Measurements from ENCODE around the gene TAB2.

Gene TAB2

DNA sequence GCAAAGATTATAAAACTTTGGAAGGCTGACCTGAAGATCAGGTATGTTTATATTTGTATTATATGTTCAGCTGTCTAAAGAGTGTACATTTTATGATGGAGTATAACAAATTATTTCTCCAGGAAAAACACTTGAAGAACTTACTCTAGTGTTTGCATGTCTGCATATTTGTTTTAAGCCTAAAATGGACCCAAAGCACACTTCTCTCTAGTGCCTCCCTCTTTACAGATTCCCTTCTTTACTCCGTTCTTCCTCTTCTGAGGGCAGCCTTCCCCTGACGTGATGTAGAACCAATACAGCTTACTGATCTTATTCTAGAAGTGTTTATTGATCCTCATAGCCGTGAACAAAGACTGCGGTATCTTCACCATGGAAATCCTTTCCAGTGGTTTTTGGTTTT is 96.5 kb downstream of the TAB2 start:
- no peak for DNase-seq (ENCODE audit: low read depth in 2 of 2)

GRCh38 chr6:149414821-149415220 is 97.3 kb downstream of the TAB2 start:
- no peak for DNase-seq (ENCODE audit: low read depth in 2 of 2)

DNA sequence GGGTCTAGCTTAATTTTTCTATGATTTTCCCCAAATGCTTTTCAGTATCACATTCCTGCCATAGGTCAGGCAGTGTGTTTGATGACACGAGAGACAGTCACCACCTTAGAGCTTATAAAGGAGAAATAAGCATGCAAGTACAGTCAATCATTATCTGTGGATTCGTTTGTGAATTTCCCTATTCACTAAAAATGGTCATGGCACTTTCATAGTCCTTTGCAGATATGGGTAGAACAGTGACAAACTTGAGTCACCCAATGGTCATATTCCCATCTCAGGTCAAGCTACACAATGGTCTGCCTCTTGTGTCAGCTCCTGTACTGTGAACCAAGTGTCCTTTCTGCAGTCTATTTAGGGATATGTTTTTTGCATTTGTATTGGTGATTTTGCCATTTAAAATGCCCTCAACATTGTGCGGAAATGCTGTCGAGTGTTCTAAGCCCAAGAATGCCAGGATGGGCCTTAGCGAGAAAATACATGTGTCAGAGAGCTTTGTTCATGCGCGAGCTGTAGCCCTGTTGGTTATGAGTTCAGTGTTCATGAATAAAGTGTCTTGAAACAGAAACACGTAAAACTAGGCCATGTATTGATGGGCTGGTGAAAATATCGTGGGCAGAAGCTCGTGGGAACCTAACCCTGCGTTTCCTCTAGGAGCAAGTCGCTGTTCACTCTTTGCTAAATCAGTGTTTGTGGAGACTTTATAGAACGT is 102.3 kb downstream of the TAB2 start:
- no peak for DNase-seq (ENCODE audit: low read depth in 2 of 2)

- DNase-seq (ENCODE audit: low read depth in 2 of 2) = no peak
Observed at GRCh38 chr6:149421132-149421531, 103.6 kb downstream of the TAB2 start.

- DNase-seq (ENCODE audit: low read depth in 2 of 2) = no peak
Observed at GRCh38 chr6:149422581-149422980, 105.1 kb downstream of the TAB2 start.

GRCh38 chr6:149423964-149424440 is 106.5 kb downstream of the TAB2 start:
- no peak for DNase-seq (ENCODE audit: low read depth in 2 of 2)

- no peak for DNase-seq (ENCODE audit: low read depth in 2 of 2)
Observed at GRCh38 chr6:149425224-149425623, 107.7 kb downstream of the TAB2 start.

- no peak for DNase-seq (ENCODE audit: low read depth in 2 of 2)
Observed at GRCh38 chr6:149425754-149426153, 108.2 kb downstream of the TAB2 start.

- no peak for DNase-seq (ENCODE audit: low read depth in 2 of 2)
Observed at GRCh38 chr6:149428606-149429005, 111.1 kb downstream of the TAB2 start.

GRCh38 chr6:149429427-149430360 is 112.2 kb downstream of the TAB2 start:
- no peak for DNase-seq (ENCODE audit: low read depth in 2 of 2)

DNA sequence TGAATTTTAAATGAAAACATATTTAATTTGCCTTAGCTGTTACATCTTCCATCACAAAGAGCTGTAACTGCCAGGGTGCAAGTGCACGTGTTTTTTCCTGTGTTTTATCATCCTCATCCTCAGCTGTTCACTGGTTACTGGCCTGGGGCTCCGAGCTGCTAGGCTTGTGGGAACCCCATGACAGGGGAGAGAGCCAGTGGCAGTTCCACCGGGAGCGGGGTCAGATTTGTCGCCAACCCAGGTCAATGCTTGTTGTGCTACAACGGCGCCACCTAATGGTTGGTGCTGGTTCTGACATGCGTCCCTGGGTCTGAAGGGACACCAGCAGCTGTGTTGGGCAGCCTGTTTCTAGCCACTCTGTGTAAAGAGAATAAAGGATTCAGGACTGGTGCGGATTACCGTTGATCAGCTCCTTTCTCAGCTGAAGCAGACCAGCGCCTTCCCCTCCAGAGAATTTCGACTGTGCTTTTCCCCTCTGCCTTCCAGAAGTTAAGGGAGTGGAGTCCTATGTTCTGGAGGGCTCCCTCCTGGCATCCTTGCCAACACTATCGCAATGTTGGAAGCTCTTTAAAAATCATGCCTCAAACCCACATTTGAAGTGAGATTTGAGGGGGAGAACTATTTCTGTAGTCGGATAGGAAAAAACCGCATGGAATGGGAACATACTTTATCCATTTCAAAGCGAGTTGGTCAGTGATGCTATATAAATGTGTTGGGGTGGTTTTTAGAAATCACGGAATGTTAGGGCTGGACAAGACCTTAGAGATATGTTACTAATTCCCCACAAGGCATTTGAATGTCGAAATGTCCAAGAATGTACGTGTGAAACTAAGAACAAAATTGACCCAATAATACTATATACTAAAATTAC is 114.6 kb downstream of the TAB2 start:
- peak; percentile 78 to 80 for DNase-seq (ENCODE audit: low read depth in 2 of 2)

DNA sequence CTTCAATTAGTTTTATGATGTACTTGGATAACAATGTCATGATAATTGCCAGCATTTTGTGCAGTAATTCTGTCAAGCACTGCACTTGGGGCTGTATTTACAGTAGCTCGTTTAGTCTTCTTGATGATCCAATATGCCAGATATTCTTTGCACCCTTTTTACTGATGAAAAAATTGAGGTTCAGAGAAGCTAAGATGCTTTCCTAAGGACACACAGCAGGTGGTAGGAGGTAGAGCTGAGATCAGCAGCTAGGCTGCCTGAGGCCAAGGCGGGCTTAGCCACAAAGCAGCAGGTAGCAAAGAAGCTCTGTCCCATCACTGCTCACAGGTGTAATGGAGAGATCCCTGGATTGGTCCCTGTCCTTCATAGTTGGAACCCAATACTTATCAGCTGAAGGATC is 115.9 kb downstream of the TAB2 start:
- no peak for DNase-seq (ENCODE audit: low read depth in 2 of 2)

DNA sequence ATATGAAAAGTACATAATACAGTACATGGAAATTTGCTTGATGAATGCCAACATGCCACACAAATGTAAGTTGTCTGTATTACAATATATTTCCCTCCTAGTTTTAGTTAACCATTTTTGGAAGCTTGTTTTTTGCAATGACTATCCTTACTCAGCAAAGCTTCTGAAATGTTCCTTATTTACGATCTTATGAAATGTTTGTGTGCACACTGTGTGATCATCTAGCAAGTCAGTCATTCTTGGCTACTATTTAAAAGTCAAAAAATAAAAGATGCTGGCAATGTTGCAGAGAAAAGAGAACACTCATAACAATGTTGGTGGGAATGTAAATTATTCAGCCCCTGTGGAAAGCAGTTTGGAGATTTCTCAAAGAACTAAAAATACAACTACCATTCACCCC is 116.4 kb downstream of the TAB2 start:
- no peak for DNase-seq (ENCODE audit: low read depth in 2 of 2)

DNA sequence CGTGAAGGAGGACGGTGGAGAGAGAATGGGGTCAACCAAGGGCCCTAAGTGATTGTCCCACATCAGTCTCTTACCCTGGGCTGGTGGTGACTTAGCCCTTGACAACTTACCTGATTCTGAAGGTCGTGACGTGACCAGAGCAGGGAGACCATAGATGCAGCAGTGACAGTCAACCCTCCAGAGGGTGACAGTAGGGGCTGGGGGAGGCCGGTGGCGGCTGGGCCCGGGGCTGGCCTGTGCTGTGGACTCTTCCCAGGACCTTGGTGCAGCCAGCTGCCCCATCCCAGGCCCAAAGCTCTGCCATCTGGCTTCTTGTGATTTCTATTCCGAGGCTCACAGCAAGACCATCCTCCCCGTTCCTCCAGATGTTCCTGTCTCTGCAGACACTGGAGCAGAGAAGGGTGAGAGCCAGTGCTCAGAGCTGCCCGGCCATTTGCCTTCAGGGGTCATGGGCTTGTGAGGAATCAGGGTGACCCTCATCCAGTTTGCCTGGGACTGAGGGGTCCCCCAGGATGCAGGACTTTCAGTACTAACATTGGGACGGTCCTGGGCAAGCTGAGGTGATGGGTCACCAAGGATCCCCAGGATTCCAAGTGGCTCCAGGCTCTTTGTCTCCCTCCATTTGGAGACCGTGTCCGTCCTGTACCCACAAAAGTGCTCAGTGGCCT is 118.5 kb downstream of the TAB2 start:
- no peak for DNase-seq (ENCODE audit: low read depth in 2 of 2)

DNA sequence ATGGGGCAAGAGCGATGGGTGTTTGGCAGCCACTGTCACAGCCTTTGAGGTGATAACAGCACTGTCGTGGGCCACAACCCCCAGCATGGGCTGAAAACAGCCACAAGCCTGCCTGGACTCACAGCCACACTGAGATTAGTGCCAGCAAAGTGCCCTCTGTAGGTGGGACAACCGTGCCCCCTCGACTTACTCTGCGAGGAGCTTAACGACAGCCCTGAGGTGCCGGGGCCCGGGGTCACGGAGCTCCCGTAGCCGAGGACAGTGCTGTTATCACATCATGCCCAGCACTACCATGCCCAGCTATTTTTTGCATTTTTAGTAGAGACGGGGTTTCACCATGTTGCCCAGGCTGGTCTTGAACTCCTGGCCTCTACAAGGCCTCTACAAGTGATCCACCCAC is 119.1 kb downstream of the TAB2 start:
- no peak for DNase-seq (ENCODE audit: low read depth in 2 of 2)

- no peak for DNase-seq (ENCODE audit: low read depth in 2 of 2)
Observed at GRCh38 chr6:149437212-149437611, 119.7 kb downstream of the TAB2 start.

DNA sequence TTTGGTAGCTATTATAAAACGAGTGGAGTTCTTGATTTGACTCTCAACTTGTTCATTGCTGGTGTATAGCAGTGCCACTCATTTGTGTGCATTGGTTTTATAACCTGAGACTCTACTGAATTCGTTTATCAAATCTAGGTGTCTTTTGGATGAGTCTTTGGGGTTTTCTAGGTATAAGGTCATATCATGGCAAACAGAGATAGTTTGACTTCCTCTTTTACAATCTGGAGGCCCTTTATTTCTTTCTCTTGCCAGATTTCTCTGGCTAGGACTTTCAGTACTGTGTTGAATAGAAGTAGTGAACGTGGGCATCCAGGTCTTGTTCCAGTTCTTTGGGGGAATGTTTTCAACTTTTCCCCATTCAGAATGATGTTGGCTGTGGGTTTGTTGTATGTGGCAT is 121.3 kb downstream of the TAB2 start:
- no peak for DNase-seq (ENCODE audit: low read depth in 2 of 2)

- DNase-seq (ENCODE audit: low read depth in 2 of 2) = no peak
Observed at GRCh38 chr6:149439626-149440025, 122.1 kb downstream of the TAB2 start.

- DNase-seq (ENCODE audit: low read depth in 2 of 2) = no peak
Observed at GRCh38 chr6:149440735-149441671, 123.5 kb downstream of the TAB2 start.

DNA sequence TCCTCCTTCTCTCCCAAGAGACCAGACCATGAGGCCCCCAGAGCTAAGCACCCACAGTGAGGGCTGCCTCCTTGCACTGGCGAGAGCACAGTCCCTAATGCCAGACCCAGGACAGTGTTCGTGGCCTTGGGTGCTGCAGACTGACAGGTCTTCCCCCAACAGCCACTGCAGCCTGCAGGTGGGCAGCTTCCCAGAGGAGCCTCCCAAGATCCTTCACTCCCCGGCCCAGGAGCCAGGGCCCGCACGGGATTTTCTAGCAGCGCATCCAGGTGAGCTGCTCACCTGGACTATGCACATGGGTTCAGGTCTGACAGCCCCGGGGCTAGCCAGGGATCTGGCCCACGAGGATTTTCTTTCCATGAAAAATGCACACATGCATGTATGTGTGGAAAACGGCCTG is 124.2 kb downstream of the TAB2 start:
- no peak for DNase-seq (ENCODE audit: low read depth in 2 of 2)
